ENCODE measurements around the gene AP2S1.
"Not testable (repeated sequence)": the region's sequence is repeated elsewhere in the genome, so short reads cannot be mapped to it uniquely, and the experiment has no call there.

The AP2S1 gene

GRCh38 chr19:46809534-46810272 is 40.9 kb downstream of the AP2S1 start:
- in situ Hi-C loops (cut with MboI; ENCODE audit: low sequenced_read_pairs), result no loop called here

GRCh38 chr19:46806656-46807055 is 44.0 kb downstream of the AP2S1 start:
- in situ Hi-C loops (cut with MboI; ENCODE audit: low sequenced_read_pairs), result no loop called here

- in situ Hi-C loops (cut with MboI; ENCODE audit: low sequenced_read_pairs), result not testable (repeated sequence)
Measured at GRCh38 chr19:46804432-46804831, 46.2 kb downstream of the AP2S1 start.

- in situ Hi-C loops (cut with MboI; ENCODE audit: low sequenced_read_pairs), result no loop called here
Measured at GRCh38 chr19:46803555-46803954, 47.1 kb downstream of the AP2S1 start.

GRCh38 chr19:46802152-46802551 is 48.5 kb downstream of the AP2S1 start:
- in situ Hi-C loops (cut with MboI; ENCODE audit: low sequenced_read_pairs), result no loop called here

- in situ Hi-C loops (cut with MboI; ENCODE audit: low sequenced_read_pairs), result no loop called here
Measured at GRCh38 chr19:46798713-46799112, 51.9 kb downstream of the AP2S1 start.

GRCh38 chr19:46797881-46798280 is 52.8 kb downstream of the AP2S1 start:
- in situ Hi-C loops (cut with MboI; ENCODE audit: low sequenced_read_pairs), result no loop called here

- in situ Hi-C loops (cut with MboI; ENCODE audit: low sequenced_read_pairs), result no loop called here
Measured at GRCh38 chr19:46791944-46792343, 58.7 kb downstream of the AP2S1 start.

- in situ Hi-C loops (cut with MboI; ENCODE audit: low sequenced_read_pairs), result no loop called here
Measured at GRCh38 chr19:46789371-46789770, 61.3 kb downstream of the AP2S1 start.

GRCh38 chr19:46788968-46789338 is 61.7 kb downstream of the AP2S1 start:
- in situ Hi-C loops (cut with MboI; ENCODE audit: low sequenced_read_pairs), result no loop called here

- in situ Hi-C loops (cut with MboI; ENCODE audit: low sequenced_read_pairs), result no loop called here
Measured at GRCh38 chr19:46788262-46788967, 62.2 kb downstream of the AP2S1 start, which contains the start of gene SLC1A5. SLC1A5 (minus strand) TSS chr19:46788594; CDS start chr19:46787965, 629 bp downstream.

All from HL-60/S4 treated with phorbol 12-myristate 13-acetate at 8.2 ng/mL for 4 days and 3 days (cell line).